Measurements from ENCODE around the gene DENND1B. TPM values are rescaled to one million over a fixed set of nuclear protein-coding genes. Genes with fewer than 3 reads are reported as not detected.

DENND1B gene
- polyA plus RNA-seq, 1 donor from 2014 or later: 12.4 TPM

DNA sequence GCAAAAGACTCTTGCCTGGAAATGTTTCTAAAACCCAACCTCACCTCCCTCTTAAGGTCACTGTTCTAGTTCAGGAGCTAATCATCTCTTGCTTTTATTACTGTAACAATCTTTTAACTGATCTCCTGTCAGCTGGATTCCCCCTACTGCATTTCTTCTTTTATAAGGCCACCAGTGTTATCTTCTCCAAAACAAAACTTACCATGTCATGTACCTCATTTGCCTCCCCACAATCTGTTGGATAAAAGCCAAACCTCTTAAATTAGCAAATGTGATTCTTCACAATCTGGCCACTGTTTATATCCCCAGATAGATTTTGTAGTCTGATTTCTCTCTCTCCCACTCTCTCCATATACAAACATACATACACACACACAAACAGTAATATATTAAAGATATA is 143.3 kb downstream of the DENND1B start:
- TF ChIP-seq CTCF (IDR thresholded peaks at IDR 0.05; ENCODE audit: poor library complexity, severe bottlenecking) (no peak), SMC3 (conservative IDR thresholded peaks at IDR 0.05; ENCODE audit: poor library complexity) (no peak), TAF1 (IDR thresholded peaks at IDR 0.05; ENCODE audit: low read depth) (no peak), POLR2AphosphoS5 (IDR thresholded peaks at IDR 0.05) (no peak), EZH2 (IDR thresholded peaks at IDR 0.05; ENCODE audit: borderline replicate concordance, insufficient read depth, low read length, poor library complexity, severe bottlenecking) (no peak), RAD21 (conservative IDR thresholded peaks at IDR 0.05) (no peak), EP300 (conservative IDR thresholded peaks at IDR 0.05; ENCODE audit: poor library complexity, severe bottlenecking) (no peak), MXI1 (conservative IDR thresholded peaks at IDR 0.05; ENCODE audit: poor library complexity, severe bottlenecking) (no peak)
- TF ChIP-seq, protein P1, sequence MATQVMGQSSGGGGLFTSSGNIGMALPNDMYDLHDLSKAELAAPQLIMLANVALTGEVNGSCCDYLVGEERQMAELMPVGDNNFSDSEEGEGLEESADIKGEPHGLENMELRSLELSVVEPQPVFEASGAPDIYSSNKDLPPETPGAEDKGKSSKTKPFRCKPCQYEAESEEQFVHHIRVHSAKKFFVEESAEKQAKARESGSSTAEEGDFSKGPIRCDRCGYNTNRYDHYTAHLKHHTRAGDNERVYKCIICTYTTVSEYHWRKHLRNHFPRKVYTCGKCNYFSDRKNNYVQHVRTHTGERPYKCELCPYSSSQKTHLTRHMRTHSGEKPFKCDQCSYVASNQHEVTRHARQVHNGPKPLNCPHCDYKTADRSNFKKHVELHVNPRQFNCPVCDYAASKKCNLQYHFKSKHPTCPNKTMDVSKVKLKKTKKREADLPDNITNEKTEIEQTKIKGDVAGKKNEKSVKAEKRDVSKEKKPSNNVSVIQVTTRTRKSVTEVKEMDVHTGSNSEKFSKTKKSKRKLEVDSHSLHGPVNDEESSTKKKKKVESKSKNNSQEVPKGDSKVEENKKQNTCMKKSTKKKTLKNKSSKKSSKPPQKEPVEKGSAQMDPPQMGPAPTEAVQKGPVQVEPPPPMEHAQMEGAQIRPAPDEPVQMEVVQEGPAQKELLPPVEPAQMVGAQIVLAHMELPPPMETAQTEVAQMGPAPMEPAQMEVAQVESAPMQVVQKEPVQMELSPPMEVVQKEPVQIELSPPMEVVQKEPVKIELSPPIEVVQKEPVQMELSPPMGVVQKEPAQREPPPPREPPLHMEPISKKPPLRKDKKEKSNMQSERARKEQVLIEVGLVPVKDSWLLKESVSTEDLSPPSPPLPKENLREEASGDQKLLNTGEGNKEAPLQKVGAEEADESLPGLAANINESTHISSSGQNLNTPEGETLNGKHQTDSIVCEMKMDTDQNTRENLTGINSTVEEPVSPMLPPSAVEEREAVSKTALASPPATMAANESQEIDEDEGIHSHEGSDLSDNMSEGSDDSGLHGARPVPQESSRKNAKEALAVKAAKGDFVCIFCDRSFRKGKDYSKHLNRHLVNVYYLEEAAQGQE (IDR thresholded peaks at IDR 0.05; ENCODE audit: borderline replicate concordance): no peak
- no peaks in the 10 kb centered on the region for H3K36me3 ChIP-seq (ENCODE audit: insufficient read depth, low read length)
- no peaks in the 10 kb centered on the region for H3K27me3 ChIP-seq (ENCODE audit: insufficient read depth, low read depth, low read length)
- no peaks in the 10 kb centered on the region for H3K79me2 ChIP-seq (replicated peaks; ENCODE audit: insufficient read depth, low read length)
- no peak overlapping the region for H3K4me3 ChIP-seq (ENCODE audit: low read length)
- no peaks in the 10 kb centered on the region for H3F3A ChIP-seq (ENCODE audit: insufficient read depth, low read length, poor library complexity, severe bottlenecking)
- no peak overlapping the region for H3K27ac ChIP-seq (ENCODE audit: low read length)
- no peak overlapping the region for H3K4me2 ChIP-seq (ENCODE audit: low read length)
- H3K9ac ChIP-seq (ENCODE audit: low read length): no peak overlapping the region
- no peaks in the 10 kb centered on the region for H3K9me2 ChIP-seq (ENCODE audit: insufficient read depth, low read length)
- H4K20me1 ChIP-seq (ENCODE audit: insufficient read depth): no peaks in the 10 kb centered on the region
- no peaks in the 10 kb centered on the region for H3K9me3 ChIP-seq (ENCODE audit: low read length)
- H2AFZ ChIP-seq (ENCODE audit: low read depth, low read length): no peak overlapping the region

- Histone ChIP-seq H3K4me2 (ENCODE audit: low read length) (no peak overlapping the region), H2AFZ (ENCODE audit: low read depth, low read length) (no peak overlapping the region), H3K4me3 (ENCODE audit: low read length) (no peak overlapping the region), H3F3A (ENCODE audit: insufficient read depth, low read length, poor library complexity, severe bottlenecking) (no peaks in the 10 kb centered on the region), H4K20me1 (ENCODE audit: insufficient read depth) (no peaks in the 10 kb centered on the region), H3K79me2 (replicated peaks; ENCODE audit: insufficient read depth, low read length) (no peaks in the 10 kb centered on the region), H3K27me3 (ENCODE audit: insufficient read depth, low read depth, low read length) (no peaks in the 10 kb centered on the region), H3K9me3 (ENCODE audit: low read length) (no peaks in the 10 kb centered on the region), H3K9ac (ENCODE audit: low read length) (no peak overlapping the region), H3K36me3 (ENCODE audit: insufficient read depth, low read length) (no peaks in the 10 kb centered on the region), H3K9me2 (ENCODE audit: insufficient read depth, low read length) (no peaks in the 10 kb centered on the region), H3K27ac (ENCODE audit: low read length) (no peak overlapping the region)
- TF ChIP-seq POLR2AphosphoS5 (IDR thresholded peaks at IDR 0.05) (no peak), RAD21 (conservative IDR thresholded peaks at IDR 0.05) (no peak), EP300 (conservative IDR thresholded peaks at IDR 0.05; ENCODE audit: poor library complexity, severe bottlenecking) (no peak), TAF1 (IDR thresholded peaks at IDR 0.05; ENCODE audit: low read depth) (no peak), EZH2 (IDR thresholded peaks at IDR 0.05; ENCODE audit: borderline replicate concordance, insufficient read depth, low read length, poor library complexity, severe bottlenecking) (no peak), MXI1 (conservative IDR thresholded peaks at IDR 0.05; ENCODE audit: poor library complexity, severe bottlenecking) (no peak), SMC3 (conservative IDR thresholded peaks at IDR 0.05; ENCODE audit: poor library complexity) (no peak), CTCF (IDR thresholded peaks at IDR 0.05; ENCODE audit: poor library complexity, severe bottlenecking) (no peak)
- TF ChIP-seq, protein P1 (IDR thresholded peaks at IDR 0.05; ENCODE audit: borderline replicate concordance): no peak
Observed at GRCh38 chr1:197622371-197622770, 152.9 kb downstream of the DENND1B start.

All from neural cell (in vitro differentiated cells).